Liver (tissue), 9 donors: ENCODE data around the gene ARHGAP21. TPM values are rescaled to one million over a fixed set of nuclear protein-coding genes. Genes with fewer than 3 reads are reported as not detected.

Source experiments
- DNase-seq: peaks from one replicate; pipeline ENCODE4 v3.0.0-alpha.2; 2017; ENCODE audit warnings: low spot score
- H3K27ac ChIP-seq, 2 donors: one replicate each; pipeline ENCODE4 v1.7.0; 2013; ENCODE audit warnings: inconsistent platforms in 2 of 2, low read length in 2 of 2, control low read depth in 1 of 2, low read depth in 1 of 2, mild to moderate bottlenecking in 1 of 2
- H3K27me3 ChIP-seq, 4 donors: one replicate each; pipeline versions ENCODE4 v1.6.1 to v1.7.0; 2013; ENCODE audit warnings: low read length in 3 of 4, inconsistent platforms in 1 of 4, mild to moderate bottlenecking in 1 of 4, moderate library complexity in 1 of 4; ENCODE audit not compliant: control insufficient read depth in 4 of 4, insufficient read depth in 4 of 4
- H3K36me3 ChIP-seq, 4 donors: one replicate each; pipeline versions ENCODE4 v1.6.1 to v1.7.0; 2013; ENCODE audit warnings: low read length in 3 of 4, mild to moderate bottlenecking in 3 of 4, low read depth in 1 of 4, moderate library complexity in 1 of 4; ENCODE audit not compliant: control insufficient read depth in 4 of 4, insufficient read depth in 3 of 4
- H3K4me1 ChIP-seq, 4 donors: one replicate each; pipeline versions ENCODE4 v1.6.1 to v1.7.0; 2013; ENCODE audit warnings: low read length in 3 of 4, mild to moderate bottlenecking in 3 of 4, moderate library complexity in 1 of 4; ENCODE audit not compliant: control insufficient read depth in 4 of 4, insufficient read depth in 4 of 4
- H3K4me3 ChIP-seq, 3 donors: one replicate each; pipeline versions ENCODE4 v1.6.1 to v1.7.0; 2013; ENCODE audit warnings: low read length in 3 of 3, control low read depth in 1 of 3, low read depth in 1 of 3, mild to moderate bottlenecking in 1 of 3
- H3K9ac ChIP-seq, 2 donors: one replicate each; pipeline ENCODE4 v1.7.0; 2013; ENCODE audit warnings: low read length in 2 of 2, mild to moderate bottlenecking in 2 of 2, moderate library complexity in 2 of 2, control low read depth in 1 of 2, low read depth in 1 of 2
- H3K9me3 ChIP-seq, 4 donors: one replicate each; pipeline versions ENCODE4 v1.6.1 to v1.7.0; 2013; ENCODE audit warnings: low read length in 3 of 4; ENCODE audit not compliant: control insufficient read depth in 4 of 4
- EGR1 ChIP-seq, 2 donors: IDR thresholded peaks; 2 replicates each; pipeline ENCODE4 v1.6.1; 2016 to 2018; ENCODE audit warnings: antibody characterized with exemption in 2 of 2, low read depth in 2 of 2
- FOXA1 ChIP-seq: IDR thresholded peaks from 2 replicates; pipeline ENCODE4 v1.6.1; 2016; ENCODE audit warnings: antibody characterized with exemption
- FOXA2 ChIP-seq: IDR thresholded peaks from 2 replicates; pipeline ENCODE4 v1.6.1; 2016; ENCODE audit warnings: antibody characterized with exemption
- GABPA ChIP-seq, 2 donors: IDR thresholded peaks in 1 of 2; conservative IDR thresholded peaks in 1 of 2; 2 replicates each; pipeline ENCODE4 v1.6.1; 2016; ENCODE audit warnings: antibody characterized with exemption in 2 of 2, mild to moderate bottlenecking in 1 of 2, moderate library complexity in 1 of 2
- HNF4A ChIP-seq, 2 donors: conservative IDR thresholded peaks; 2 replicates each; pipeline ENCODE4 v1.6.1; 2016; ENCODE audit warnings: antibody characterized with exemption in 2 of 2, mild to moderate bottlenecking in 2 of 2
- HNF4G ChIP-seq: IDR thresholded peaks from 2 replicates; pipeline ENCODE4 v1.6.1; 2016; ENCODE audit warnings: antibody characterized with exemption
- JUND ChIP-seq, 2 donors: IDR thresholded peaks; 2 replicates each; pipeline ENCODE4 v1.6.1; 2016; ENCODE audit warnings: antibody characterized with exemption in 2 of 2
- NR2F2 ChIP-seq: IDR thresholded peaks from 2 replicates; pipeline ENCODE4 v1.6.1; 2016; ENCODE audit warnings: antibody characterized with exemption
- RAD21 ChIP-seq, 2 donors: IDR thresholded peaks; 2 replicates each; pipeline ENCODE4 v1.6.1; 2016; ENCODE audit warnings: antibody characterized with exemption in 2 of 2, mild to moderate bottlenecking in 2 of 2
- RXRA ChIP-seq, 2 donors: IDR thresholded peaks; 2 replicates each; pipeline ENCODE4 v1.6.1; 2017 to 2018; ENCODE audit warnings: antibody characterized with exemption in 2 of 2, mild to moderate bottlenecking in 1 of 2
- SP1 ChIP-seq: IDR thresholded peaks from 2 replicates; pipeline ENCODE4 v1.6.1; 2018; ENCODE audit warnings: antibody characterized with exemption, mild to moderate bottlenecking
- TAF1 ChIP-seq: conservative IDR thresholded peaks from 2 replicates; pipeline ENCODE4 v1.6.1; 2016; ENCODE audit warnings: antibody characterized with exemption, mild to moderate bottlenecking
- YY1 ChIP-seq: IDR thresholded peaks from 2 replicates; pipeline ENCODE4 v1.6.1; 2016; ENCODE audit warnings: antibody characterized with exemption, mild to moderate bottlenecking
- WGBS: extraction: QIAGEN DNeasy Blood & Tissue Kit; methylation state at CpG from one replicate; pipeline ENCODE4 v1.1.7; 2013; 5-methylcytosine and 5-hydroxymethylcytosine counted together
- polyA plus RNA-seq, 2 donors: library from polyadenylated mRNA; stranded (reverse) in 1 of 2; unstranded in 1 of 2; fragments of 200-250 nt in 1 of 2; fragments of >200 nt in 1 of 2; fragmentation: Nextera tagmentation in 1 of 2; extraction: Ambion mirVana in 1 of 2; gene quantifications; one replicate each; pipeline versions ENCODE4 v1.2.1 to v1.2.3, GENCODE V29; 2013 to 2015
- total RNA-seq, 2 donors: library from RNA; depleted of rRNA; stranded (reverse); fragments of >200 nt; gene quantifications; one replicate each; pipeline ENCODE4 v1.2.3, GENCODE V29; 2014
- TF ChIP-seq, protein P1 (sequence below): fragments of 150-350 bp; IDR thresholded peaks from 2 replicates; pipeline ENCODE4 v1.5.1; 2017; ENCODE audit warnings: improper control_type of control experiment, low read depth, low read length; ENCODE audit not compliant: missing input control
- TF ChIP-seq, protein P2 (sequence below): IDR thresholded peaks from 2 replicates; pipeline ENCODE4 v1.6.1; 2016; ENCODE audit warnings: antibody characterized with exemption
- TF ChIP-seq, protein P3 (sequence below): IDR thresholded peaks from 2 replicates; pipeline ENCODE4 v1.6.1; 2016; ENCODE audit warnings: antibody characterized with exemption
- TF ChIP-seq, protein P4 (sequence below): IDR thresholded peaks from 2 replicates; pipeline ENCODE4 v1.6.1; 2016; ENCODE audit warnings: antibody characterized with exemption
- TF ChIP-seq, protein P5 (sequence below): IDR thresholded peaks from 2 replicates; pipeline ENCODE4 v1.6.1; 2016; ENCODE audit warnings: antibody characterized with exemption, mild to moderate bottlenecking
- donor health status: healthy.
- donor health status: healthy.
- donor health status: healthy.
- donor health status: healthy.
- donor health status: healthy.

ARHGAP21 gene
- total and polyA plus RNA-seq, 4 donors: 7.8 to 30.6 (median 15.7) TPM

DNA sequence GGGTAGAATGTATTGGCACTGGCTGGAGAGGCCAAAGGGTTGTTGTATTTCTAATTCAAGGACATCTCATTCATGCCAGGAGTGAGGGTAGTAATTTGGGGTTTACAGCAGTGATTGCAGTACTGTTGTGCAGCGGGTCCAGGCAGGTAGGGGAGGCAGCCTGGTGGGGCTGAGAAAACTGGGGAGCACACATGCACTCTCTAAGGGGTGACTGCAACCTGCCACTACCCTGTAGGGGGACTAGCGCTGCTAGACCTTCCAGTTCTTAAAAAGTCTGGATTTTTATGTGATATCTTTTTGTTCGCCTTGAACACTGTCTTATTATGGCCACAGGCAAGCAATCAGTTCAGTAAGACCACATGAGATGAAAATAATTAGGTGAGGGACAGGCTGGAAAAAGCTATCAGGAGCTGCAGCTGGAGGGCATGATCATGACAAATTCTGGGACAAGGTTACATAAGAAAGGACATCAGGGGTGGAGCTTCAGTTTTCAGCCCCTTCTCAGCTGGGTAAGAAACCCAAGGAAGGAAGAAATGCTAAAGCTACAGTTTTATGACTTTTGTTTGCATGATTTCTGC, 149.0 kb downstream of the ARHGAP21 start:
- Histone ChIP-seq H3K27me3 (no peaks in the 10 kb centered on the region), H3K27ac (no peak overlapping the region), H3K9me3 (no peaks in the 10 kb centered on the region), H3K4me3 (no peak overlapping the region), H3K9ac (no peak overlapping the region), H3K4me1 (no peaks in the 10 kb centered on the region), H3K36me3 (no peaks in the 10 kb centered on the region)
- WGBS: 90% methylated on average over 3 of the region's 3 CpGs
- DNase-seq: no peak
- no peak for TF ChIP-seq HNF4A (conservative IDR thresholded peaks at IDR 0.05)
- TF ChIP-seq, protein P1, sequence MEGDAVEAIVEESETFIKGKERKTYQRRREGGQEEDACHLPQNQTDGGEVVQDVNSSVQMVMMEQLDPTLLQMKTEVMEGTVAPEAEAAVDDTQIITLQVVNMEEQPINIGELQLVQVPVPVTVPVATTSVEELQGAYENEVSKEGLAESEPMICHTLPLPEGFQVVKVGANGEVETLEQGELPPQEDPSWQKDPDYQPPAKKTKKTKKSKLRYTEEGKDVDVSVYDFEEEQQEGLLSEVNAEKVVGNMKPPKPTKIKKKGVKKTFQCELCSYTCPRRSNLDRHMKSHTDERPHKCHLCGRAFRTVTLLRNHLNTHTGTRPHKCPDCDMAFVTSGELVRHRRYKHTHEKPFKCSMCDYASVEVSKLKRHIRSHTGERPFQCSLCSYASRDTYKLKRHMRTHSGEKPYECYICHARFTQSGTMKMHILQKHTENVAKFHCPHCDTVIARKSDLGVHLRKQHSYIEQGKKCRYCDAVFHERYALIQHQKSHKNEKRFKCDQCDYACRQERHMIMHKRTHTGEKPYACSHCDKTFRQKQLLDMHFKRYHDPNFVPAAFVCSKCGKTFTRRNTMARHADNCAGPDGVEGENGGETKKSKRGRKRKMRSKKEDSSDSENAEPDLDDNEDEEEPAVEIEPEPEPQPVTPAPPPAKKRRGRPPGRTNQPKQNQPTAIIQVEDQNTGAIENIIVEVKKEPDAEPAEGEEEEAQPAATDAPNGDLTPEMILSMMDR: no peak
- TF ChIP-seq, protein P2, sequence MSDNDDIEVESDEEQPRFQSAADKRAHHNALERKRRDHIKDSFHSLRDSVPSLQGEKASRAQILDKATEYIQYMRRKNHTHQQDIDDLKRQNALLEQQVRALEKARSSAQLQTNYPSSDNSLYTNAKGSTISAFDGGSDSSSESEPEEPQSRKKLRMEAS: no peak
- TF ChIP-seq YY1: no peak
- TF ChIP-seq FOXA2: no peak
- TF ChIP-seq JUND (IDR thresholded peaks at IDR 0.05): no peak
- TF ChIP-seq NR2F2: no peak
- no peak for TF ChIP-seq SP1
- TF ChIP-seq, protein P3, sequence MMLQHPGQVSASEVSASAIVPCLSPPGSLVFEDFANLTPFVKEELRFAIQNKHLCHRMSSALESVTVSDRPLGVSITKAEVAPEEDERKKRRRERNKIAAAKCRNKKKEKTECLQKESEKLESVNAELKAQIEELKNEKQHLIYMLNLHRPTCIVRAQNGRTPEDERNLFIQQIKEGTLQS: no peak
- no peak for TF ChIP-seq FOXA1
- TF ChIP-seq, protein P4, sequence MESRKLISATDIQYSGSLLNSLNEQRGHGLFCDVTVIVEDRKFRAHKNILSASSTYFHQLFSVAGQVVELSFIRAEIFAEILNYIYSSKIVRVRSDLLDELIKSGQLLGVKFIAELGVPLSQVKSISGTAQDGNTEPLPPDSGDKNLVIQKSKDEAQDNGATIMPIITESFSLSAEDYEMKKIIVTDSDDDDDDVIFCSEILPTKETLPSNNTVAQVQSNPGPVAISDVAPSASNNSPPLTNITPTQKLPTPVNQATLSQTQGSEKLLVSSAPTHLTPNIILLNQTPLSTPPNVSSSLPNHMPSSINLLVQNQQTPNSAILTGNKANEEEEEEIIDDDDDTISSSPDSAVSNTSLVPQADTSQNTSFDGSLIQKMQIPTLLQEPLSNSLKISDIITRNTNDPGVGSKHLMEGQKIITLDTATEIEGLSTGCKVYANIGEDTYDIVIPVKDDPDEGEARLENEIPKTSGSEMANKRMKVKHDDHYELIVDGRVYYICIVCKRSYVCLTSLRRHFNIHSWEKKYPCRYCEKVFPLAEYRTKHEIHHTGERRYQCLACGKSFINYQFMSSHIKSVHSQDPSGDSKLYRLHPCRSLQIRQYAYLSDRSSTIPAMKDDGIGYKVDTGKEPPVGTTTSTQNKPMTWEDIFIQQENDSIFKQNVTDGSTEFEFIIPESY: no peak

DNA sequence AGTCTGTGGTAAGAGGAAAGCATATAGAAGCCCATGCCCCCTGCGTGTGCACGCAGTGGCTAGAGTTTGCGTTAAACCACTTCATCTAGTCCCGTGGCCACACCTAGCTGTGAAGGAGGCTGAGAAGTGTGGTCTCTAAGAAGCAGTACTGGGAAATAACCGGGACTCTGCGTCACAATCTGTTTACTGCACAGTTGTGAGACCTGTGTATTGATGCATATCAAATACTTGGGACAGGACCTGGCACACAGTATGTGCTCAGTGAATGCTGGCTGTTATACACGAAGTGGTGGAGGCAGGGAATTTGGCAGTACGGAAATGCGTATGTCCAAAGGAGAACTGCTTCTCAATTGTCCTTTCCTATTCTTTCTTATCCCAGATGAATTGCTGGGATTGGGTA, 149.5 kb downstream of the ARHGAP21 start:
- no peak for DNase-seq
- Histone ChIP-seq H3K27me3 (no peaks in the 10 kb centered on the region), H3K9ac (no peak overlapping the region), H3K4me1 (no peaks in the 10 kb centered on the region), H3K9me3 (no peaks in the 10 kb centered on the region), H3K36me3 (no peaks in the 10 kb centered on the region), H3K27ac (no peak overlapping the region), H3K4me3 (no peak overlapping the region)
- TF ChIP-seq, protein P5, sequence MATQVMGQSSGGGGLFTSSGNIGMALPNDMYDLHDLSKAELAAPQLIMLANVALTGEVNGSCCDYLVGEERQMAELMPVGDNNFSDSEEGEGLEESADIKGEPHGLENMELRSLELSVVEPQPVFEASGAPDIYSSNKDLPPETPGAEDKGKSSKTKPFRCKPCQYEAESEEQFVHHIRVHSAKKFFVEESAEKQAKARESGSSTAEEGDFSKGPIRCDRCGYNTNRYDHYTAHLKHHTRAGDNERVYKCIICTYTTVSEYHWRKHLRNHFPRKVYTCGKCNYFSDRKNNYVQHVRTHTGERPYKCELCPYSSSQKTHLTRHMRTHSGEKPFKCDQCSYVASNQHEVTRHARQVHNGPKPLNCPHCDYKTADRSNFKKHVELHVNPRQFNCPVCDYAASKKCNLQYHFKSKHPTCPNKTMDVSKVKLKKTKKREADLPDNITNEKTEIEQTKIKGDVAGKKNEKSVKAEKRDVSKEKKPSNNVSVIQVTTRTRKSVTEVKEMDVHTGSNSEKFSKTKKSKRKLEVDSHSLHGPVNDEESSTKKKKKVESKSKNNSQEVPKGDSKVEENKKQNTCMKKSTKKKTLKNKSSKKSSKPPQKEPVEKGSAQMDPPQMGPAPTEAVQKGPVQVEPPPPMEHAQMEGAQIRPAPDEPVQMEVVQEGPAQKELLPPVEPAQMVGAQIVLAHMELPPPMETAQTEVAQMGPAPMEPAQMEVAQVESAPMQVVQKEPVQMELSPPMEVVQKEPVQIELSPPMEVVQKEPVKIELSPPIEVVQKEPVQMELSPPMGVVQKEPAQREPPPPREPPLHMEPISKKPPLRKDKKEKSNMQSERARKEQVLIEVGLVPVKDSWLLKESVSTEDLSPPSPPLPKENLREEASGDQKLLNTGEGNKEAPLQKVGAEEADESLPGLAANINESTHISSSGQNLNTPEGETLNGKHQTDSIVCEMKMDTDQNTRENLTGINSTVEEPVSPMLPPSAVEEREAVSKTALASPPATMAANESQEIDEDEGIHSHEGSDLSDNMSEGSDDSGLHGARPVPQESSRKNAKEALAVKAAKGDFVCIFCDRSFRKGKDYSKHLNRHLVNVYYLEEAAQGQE: no peak
- TF ChIP-seq, protein P3: no peak
- TF ChIP-seq HNF4A (conservative IDR thresholded peaks at IDR 0.05): no peak
- TF ChIP-seq NR2F2: no peak
- TF ChIP-seq GABPA (IDR thresholded peaks at IDR 0.05 in 1 of 2, conservative IDR thresholded peaks at IDR 0.05 in 1 of 2): no peak
- TF ChIP-seq SP1: no peak
- no peak for TF ChIP-seq FOXA1
- TF ChIP-seq FOXA2: no peak
- TF ChIP-seq TAF1: no peak
- TF ChIP-seq JUND (IDR thresholded peaks at IDR 0.05): no peak
- TF ChIP-seq, protein P1: no peak
- TF ChIP-seq RXRA (IDR thresholded peaks at IDR 0.05): no peak
- no peak for TF ChIP-seq RAD21 (IDR thresholded peaks at IDR 0.05)
- TF ChIP-seq HNF4G: no peak
- TF ChIP-seq YY1: no peak
- TF ChIP-seq EGR1 (IDR thresholded peaks at IDR 0.05; ENCODE audit: low read depth in 2 of 2): no peak
- WGBS: 90% methylated on average over 9 of the region's 9 CpGs
